DMS 273 (cell line): ENCODE data around the gene NDUFV1.
"Not testable (repeated sequence)": the region's sequence is repeated elsewhere in the genome, so short reads cannot be mapped to it uniquely, and the experiment has no call there.

ENCODE experiments used
- DNase-seq: peaks from one replicate; lab custom pipeline; 2025; ENCODE audit not compliant: unreplicated experiment; lab: John Stamatoyannopoulos, UW

NDUFV1 gene

DNA sequence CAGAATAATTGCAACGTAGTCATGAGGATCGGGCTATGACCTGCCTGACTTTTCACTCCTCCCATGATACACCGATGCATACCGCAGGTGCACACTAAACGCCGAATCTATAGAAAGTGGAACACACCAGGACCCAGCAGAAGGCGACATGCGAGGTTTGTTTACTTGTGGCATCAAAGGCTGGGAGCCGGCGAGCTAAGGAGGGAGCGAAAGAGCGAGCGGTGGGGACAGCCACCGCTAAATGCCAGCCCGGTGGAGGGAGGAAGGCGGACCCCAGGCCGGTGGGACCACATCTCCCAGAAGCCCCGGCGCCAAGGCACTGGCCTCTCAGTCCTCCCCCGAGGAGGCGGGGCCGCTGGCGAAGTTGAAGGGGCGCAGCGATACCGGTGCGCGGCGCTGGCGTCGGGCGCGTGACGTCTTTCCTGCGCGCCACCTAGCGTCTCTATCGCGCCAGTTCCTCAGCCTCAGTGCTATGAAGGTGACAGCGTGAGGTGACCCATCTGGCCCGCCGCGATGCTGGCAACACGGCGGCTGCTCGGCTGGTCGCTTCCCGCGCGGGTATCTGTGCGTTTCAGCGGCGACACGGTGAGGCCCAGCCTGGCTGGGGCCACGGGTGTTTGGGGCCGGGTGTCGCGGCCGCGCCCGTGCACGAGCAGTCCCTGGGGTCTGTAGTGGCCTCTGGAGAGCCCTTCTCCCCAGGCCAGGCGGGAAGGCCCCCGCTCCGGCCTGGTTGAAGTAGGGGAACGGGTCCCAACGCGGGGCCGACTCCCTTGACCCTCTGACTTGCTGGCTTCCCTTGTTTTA is at the start of gene NDUFV1:
NDUFV1 (plus strand) TSS at position 445 of the 804 bp plus-strand sequence; CDS start at position 514, 69 bp downstream.
- peak; percentile 97 for DNase-seq

DNA sequence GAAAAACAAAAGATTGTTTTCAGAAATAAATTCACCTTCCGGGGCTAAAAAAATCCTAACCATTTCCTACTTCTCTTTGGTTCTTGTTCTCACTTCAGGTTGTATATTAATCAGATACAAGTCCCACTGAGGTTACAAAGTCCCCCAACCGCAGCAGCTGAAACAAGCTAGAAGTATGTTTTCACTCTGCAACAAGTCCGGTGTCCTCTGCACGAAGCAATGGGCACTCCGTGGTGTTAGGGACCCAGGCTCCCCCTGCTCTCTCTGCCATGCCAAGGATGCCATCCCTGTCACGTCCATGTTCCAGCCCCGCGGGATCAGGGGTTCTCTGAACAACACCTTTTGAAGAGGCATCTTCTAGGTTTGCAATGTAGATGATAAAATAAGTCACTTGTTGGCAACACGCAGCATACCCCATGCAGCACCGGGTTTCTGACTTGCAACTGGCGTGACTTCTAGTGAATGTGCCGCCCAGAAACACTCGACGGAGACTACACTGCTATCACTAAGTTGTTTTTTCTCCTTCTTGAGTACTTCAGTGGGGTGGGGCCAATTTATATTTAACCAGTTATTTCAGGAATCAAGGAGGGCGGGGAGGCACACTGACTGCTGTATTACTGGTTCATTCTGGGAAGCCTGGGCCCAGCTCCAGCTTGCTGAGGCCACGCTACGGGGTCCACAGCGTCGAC is 48.5 kb upstream of the NDUFV1 start:
- no peak for DNase-seq

- no peak for DNase-seq
These were observed 44.6 kb upstream of the NDUFV1 start for GRCh38 chr11:67561971-67562619.

- no peak for DNase-seq
These were observed 43.6 kb upstream of the NDUFV1 start for GRCh38 chr11:67562963-67563704.

DNA sequence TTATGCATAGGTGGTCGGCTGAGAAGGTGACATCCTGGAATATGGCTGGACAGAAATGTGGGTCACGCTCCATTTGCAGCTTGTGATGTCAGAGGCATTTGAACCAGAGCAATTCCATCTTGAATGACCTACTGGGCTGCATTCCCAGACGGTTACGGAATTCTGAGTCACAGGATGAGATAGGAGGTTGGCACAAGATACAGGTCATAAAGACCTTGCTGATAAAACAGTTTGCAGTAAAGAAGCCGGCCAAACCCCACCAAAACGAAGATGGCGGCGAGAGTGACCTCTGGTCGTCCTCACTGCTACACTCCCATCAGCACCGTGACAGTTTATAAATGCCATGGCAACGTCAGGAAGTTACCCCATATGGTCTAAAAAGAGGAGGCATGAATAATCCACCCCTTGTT is 43.0 kb upstream of the NDUFV1 start:
- not testable (repeated sequence) for DNase-seq

DNA sequence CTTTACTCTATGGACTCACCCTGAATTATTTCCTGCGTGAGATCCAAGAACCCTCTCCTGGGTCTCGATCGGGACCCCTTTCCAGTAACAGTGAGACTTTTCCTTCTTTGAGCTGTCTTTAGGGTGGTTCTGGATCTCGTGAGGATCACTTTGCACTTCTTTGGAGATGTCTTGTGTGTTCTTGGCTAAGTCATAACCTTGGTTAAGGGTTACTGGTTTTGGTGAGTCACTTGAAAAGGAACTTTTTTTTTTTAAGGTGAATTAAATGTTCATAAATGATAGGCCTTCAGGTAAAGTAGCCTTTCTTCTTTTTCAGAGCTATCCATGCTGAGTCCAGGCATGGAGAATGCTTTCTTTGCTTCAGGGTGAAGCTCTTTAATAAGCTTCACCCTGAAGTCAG is 42.5 kb upstream of the NDUFV1 start:
- DNase-seq: no peak

DNA sequence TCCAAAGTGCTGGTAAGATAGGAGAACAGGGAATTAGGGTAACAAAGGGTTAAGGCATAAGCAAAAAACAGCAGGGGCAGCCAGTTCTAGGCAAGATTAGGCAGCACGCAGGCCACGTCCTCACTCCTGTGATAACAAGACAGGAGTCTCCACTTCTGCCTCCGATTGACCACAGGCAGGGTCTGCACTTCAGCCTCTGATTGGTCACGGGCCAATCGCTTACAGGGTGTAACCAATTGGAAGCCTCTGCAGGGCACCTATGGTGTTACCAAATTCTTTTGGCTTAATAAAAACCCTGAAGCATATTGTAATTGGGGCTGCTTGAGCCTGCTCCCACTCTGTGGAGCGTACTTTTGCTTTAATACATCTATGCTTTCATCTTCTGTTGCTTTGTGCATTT is 35.3 kb upstream of the NDUFV1 start:
- DNase-seq: no peak

GRCh38 chr11:67572305-67572704 is 34.4 kb upstream of the NDUFV1 start:
- DNase-seq: no peak

DNA sequence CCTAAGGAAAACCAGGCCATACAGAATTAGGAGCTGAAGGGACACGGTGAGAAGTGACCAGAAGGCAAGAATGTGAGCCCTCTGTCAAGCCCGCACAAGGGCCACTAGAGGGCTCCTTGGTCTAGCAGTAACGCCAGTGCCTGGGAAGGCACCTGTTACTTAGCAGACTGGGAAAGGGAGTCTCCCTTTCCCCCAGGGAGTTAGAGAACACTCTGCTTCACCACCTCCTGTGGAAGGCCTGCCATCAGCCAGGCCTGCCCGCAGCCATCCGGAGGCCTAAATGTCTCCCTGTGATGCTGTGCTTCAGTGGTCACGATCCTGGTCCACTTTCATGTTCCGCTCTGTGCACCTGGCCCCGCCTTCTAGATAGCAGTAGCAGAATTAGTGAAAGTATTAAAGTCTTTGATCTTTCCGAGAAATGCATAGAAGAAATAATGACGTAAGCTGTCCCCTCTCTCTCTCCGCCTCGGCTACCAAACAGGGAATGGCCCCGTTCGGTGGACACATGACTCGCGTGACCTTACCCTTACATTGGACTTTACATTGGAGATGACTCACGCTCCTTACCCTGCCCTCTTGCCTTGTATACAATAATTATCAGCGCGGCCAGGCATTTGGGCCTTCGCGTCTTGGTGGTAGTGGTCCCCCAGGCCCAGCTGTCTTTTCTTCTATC is 33.9 kb upstream of the NDUFV1 start:
- DNase-seq: peak; percentile 70

GRCh38 chr11:67574938-67575337 is 31.8 kb upstream of the NDUFV1 start:
- DNase-seq: no peak

GRCh38 chr11:67576735-67577475 is 29.8 kb upstream of the NDUFV1 start:
- DNase-seq: no peak

DNA sequence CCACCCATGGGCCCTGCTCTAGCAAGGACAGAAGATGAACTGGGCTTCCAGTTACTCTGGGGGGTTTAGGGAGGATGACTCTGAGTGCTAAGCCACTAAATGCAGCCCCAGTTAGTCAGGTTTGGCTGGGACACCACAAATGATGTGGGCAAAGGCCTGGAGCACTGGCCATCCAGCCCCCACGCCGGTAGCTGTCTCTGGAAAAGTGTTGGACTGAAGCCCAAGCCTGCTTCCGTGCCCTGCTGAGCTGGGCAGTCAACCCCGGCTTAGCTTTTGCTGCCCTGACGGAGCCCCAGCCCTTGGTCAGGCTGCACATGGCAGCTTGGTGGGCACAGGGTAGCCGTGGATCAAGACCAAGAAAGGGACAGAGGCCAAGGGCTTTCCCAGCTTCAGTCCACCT is 28.8 kb upstream of the NDUFV1 start:
- DNase-seq: no peak

GRCh38 chr11:67581469-67581868 is 25.3 kb upstream of the NDUFV1 start:
- DNase-seq: no peak

GRCh38 chr11:67582011-67582410 is 24.7 kb upstream of the NDUFV1 start:
- DNase-seq: no peak

GRCh38 chr11:67583247-67584204 is 23.2 kb upstream of the NDUFV1 start, which contains the start of gene GSTP1:
GSTP1 (plus strand) TSS chr11:67583812; CDS start chr11:67583844, 32 bp downstream.
- peak; percentile 94 for DNase-seq

DNA sequence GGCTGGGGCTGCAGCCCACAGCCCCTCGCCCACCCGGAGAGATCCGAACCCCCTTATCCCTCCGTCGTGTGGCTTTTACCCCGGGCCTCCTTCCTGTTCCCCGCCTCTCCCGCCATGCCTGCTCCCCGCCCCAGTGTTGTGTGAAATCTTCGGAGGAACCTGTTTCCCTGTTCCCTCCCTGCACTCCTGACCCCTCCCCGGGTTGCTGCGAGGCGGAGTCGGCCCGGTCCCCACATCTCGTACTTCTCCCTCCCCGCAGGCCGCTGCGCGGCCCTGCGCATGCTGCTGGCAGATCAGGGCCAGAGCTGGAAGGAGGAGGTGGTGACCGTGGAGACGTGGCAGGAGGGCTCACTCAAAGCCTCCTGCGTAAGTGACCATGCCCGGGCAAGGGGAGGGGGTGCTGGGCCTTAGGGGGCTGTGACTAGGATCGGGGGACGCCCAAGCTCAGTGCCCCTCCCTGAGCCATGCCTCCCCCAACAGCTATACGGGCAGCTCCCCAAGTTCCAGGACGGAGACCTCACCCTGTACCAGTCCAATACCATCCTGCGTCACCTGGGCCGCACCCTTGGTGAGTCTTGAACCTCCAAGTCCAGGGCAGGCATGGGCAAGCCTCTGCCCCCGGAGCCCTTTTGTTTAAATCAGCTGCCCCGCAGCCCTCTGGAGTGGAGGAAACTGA is 22.4 kb upstream of the NDUFV1 start:
- peak; percentile 57 for DNase-seq

- DNase-seq: no peak
These were observed 21.6 kb upstream of the NDUFV1 start for GRCh38 chr11:67584881-67585873.
